Activated T-helper 1 cell treated with Interleukin-2 at 50 U/mL for 16 hours (primary cell): ENCODE data around the gene IFT74.

Experiments used
- DNase-seq: peaks from one replicate; pipeline ENCODE4 v3.0.0-alpha.2; 2020; ENCODE audit warnings: low read depth

The IFT74 gene

GRCh38 chr9:26974927-26975326 is 18.7 kb downstream of the IFT74 start:
- DNase-seq: no peak

- DNase-seq: no peak
Measured at GRCh38 chr9:26975728-26976707, 19.8 kb downstream of the IFT74 start.

GRCh38 chr9:26983340-26983739 is 27.1 kb downstream of the IFT74 start:
- no peak for DNase-seq

GRCh38 chr9:26995810-26996209 is 39.6 kb downstream of the IFT74 start:
- no peak for DNase-seq

GRCh38 chr9:27003426-27004077 is 47.3 kb downstream of the IFT74 start:
- DNase-seq: no peak

- DNase-seq: no peak
Measured at GRCh38 chr9:27005491-27005890, 49.3 kb downstream of the IFT74 start, which contains the start of gene LRRC19. TSS of gene LRRC19 (minus strand) at chr9:27005672. CDS start at chr9:26999694, 5,978 bp downstream.

- no peak for DNase-seq
Measured at GRCh38 chr9:27019589-27019988, 63.4 kb downstream of the IFT74 start.

GRCh38 chr9:27022920-27023319 is 66.7 kb downstream of the IFT74 start:
- DNase-seq: no peak

- DNase-seq: no peak
Measured at GRCh38 chr9:27029186-27029585, 73.0 kb downstream of the IFT74 start.

GRCh38 chr9:27033815-27034403 is 77.7 kb downstream of the IFT74 start:
- DNase-seq: no peak

GRCh38 chr9:27037499-27037898 is 81.3 kb downstream of the IFT74 start:
- no peak for DNase-seq

GRCh38 chr9:27041746-27042145 is 85.5 kb downstream of the IFT74 start:
- DNase-seq: no peak

- no peak for DNase-seq
Measured at GRCh38 chr9:27042476-27042875, 86.3 kb downstream of the IFT74 start.

- no peak for DNase-seq
Measured at GRCh38 chr9:27043176-27043575, 87.0 kb downstream of the IFT74 start.

- DNase-seq: no peak
Measured at GRCh38 chr9:27047136-27047535, 90.9 kb downstream of the IFT74 start.

- DNase-seq: no peak
Measured at GRCh38 chr9:27053369-27054022, 97.3 kb downstream of the IFT74 start.

- DNase-seq: no peak
Measured at GRCh38 chr9:27054125-27054524, 97.9 kb downstream of the IFT74 start.

- DNase-seq: no peak
Measured at GRCh38 chr9:27054841-27055240, 98.6 kb downstream of the IFT74 start.

GRCh38 chr9:27059412-27059811 is 103.2 kb downstream of the IFT74 start:
- no peak for DNase-seq

GRCh38 chr9:27059907-27060306 is 103.7 kb downstream of the IFT74 start:
- DNase-seq: no peak

GRCh38 chr9:27065288-27065687 is 109.1 kb downstream of the IFT74 start:
- no peak for DNase-seq
